ENCODE results near the gene KIFC1. TPM values are rescaled to one million over a fixed set of nuclear protein-coding genes. Genes with fewer than 3 reads are reported as not detected.

KIFC1 gene
- total and polyA plus RNA-seq, 8 donors, result 5.8 to 73.6 (median 36.6) TPM

DNA sequence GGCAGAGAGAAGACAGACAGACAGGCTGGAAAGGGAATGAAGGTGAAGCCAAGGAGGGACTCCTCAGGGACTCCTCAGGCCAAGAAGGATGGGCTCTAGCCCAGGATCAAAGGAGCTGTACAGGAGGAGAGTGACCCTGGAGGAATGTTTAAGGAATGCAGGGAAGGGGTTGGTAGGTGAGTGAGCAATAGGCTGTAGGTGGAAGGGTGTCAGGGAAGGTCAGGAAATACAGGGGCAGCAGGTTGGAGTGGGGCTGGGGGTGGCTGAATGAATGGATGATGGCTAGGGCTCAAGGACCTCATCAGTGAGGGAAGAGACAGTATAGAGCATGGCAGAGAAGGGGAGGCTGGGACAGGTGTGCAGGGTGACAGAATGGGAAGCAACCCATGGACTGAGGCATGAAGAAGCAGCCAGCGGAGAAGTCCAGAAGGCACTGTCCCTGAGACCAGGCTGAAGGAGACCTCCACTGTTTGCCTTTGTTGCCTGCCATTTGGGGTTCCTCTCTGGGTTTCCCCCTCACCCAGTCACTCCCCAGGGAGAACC is 41.4 kb downstream of the KIFC1 start:
- TF ChIP-seq CTCF (IDR thresholded peaks at IDR 0.05), result no peak
- peaks cover 4 to 42% of the 10 kb centered on the region in 2 donors for H3K4me1 ChIP-seq

DNA sequence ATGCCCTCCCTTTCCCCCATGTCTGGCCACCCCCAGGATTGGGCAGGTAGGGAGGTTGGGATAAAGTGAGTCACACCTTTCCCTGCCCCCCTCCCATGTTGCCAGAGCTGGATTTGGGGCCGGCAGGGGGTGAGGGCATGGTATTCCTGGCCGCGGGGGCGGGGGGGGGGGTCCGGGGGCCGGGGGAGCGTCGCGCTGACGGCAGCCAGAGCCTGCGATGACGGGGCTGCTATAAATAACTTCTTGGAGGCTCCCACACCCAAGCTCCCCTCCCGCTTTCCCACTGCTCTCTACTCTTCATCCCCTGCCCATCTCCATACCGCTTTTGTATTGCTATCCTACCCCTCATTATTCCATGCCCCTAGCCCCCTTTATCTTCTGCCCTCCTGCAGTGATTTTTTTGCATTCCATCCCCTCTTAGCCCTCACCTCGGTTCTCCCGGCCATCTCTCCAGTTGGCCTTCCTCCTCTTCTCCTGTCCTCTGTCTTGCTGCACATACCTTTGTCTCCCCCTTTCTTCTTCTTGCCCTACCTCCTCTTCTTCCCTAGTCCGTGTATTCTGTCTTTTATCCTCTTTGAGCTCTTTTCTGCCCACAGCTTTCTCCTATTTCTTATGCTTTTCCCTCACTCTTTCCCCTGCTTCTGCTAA is 42.0 kb downstream of the KIFC1 start:
- no peak overlapping the region for H3K27ac ChIP-seq
- no peak for ATAC-seq

More for the DNA sequence above, 41.4 kb downstream of the KIFC1 start:
- Histone ChIP-seq H3K27me3 (no peaks in the 10 kb centered on the region), H3K36me3 (peaks cover 0 to 30% of the 10 kb centered on the region in 2 donors), H3K4me3 (no peak overlapping the region), H3K27ac (no peak overlapping the region), H3K9me3 (no peaks in the 10 kb centered on the region)
- ATAC-seq, result no peak
- intact Hi-C loops (cut with DNase I), result no loop called here
- no peak for DNase-seq

DNA sequence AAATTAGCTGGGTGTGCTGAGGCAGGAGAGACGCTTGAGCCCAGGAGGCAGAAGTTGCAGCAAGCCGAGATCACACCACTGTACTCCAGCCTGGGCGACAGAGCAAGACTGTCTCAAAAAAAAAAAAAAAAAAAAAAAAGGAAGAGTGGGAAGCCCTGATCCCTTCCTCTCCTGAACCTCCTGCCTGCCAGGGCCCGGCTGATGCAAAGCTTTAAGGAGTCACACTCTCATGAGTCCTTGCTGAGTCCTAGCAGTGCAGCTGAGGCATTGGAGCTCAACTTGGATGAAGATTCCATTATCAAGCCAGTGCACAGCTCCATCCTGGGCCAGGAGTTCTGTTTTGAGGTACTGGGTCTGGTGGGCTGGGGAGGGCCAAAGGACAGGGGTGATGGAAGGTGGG is 43.3 kb downstream of the KIFC1 start:
- no peak for ATAC-seq

More for the DNA sequence above, 42.0 kb downstream of the KIFC1 start:
- Histone ChIP-seq H3K27me3 (no peaks in the 10 kb centered on the region), H3K4me3 (no peak overlapping the region), H3K36me3 (peaks cover 0 to 36% of the 10 kb centered on the region in 2 donors), H3K4me1 (peaks cover 4 to 36% of the 10 kb centered on the region in 2 donors), H3K9me3 (no peaks in the 10 kb centered on the region)
- DNase-seq, result no peak
- intact Hi-C loops (cut with DNase I), result no loop called here
- TF ChIP-seq CTCF (IDR thresholded peaks at IDR 0.05), result no peak

GRCh38 chr6:33437666-33438065 is 46.0 kb downstream of the KIFC1 start:
- peaks cover 0 to 66% of the 10 kb centered on the region in 2 donors for H3K36me3 ChIP-seq
- no peaks in the 10 kb centered on the region for H3K9me3 ChIP-seq
- no peak for ATAC-seq
- H3K4me3 ChIP-seq, result no peak overlapping the region
- intact Hi-C loops (cut with DNase I), result no loop called here
- no peak overlapping the region for H3K27ac ChIP-seq
- H3K4me1 ChIP-seq, result no peaks in the 10 kb centered on the region
- no peaks in the 10 kb centered on the region for H3K27me3 ChIP-seq
- TF ChIP-seq CTCF (IDR thresholded peaks at IDR 0.05), result no peak
- no peak for DNase-seq

More for the DNA sequence above, 43.3 kb downstream of the KIFC1 start:
- no peaks in the 10 kb centered on the region for H3K9me3 ChIP-seq
- no peak for TF ChIP-seq CTCF (IDR thresholded peaks at IDR 0.05)
- DNase-seq, result no peak
- intact Hi-C loops (cut with DNase I), result no loop called here
- H3K4me3 ChIP-seq, result no peak overlapping the region
- H3K36me3 ChIP-seq, result peaks cover 0 to 44% of the 10 kb centered on the region in 2 donors
- H3K27me3 ChIP-seq, result no peaks in the 10 kb centered on the region
- H3K4me1 ChIP-seq, result peaks cover 4 to 23% of the 10 kb centered on the region in 2 donors
- no peak overlapping the region for H3K27ac ChIP-seq

GRCh38 chr6:33438978-33439594 is 47.5 kb downstream of the KIFC1 start:
- intact Hi-C loops (cut with DNase I), result no loop called here
- Histone ChIP-seq H3K27me3 (no peaks in the 10 kb centered on the region), H3K4me1 (no peaks in the 10 kb centered on the region), H3K27ac (no peak overlapping the region), H3K36me3 (peaks cover 0 to 80% of the 10 kb centered on the region in 2 donors), H3K4me3 (no peak overlapping the region), H3K9me3 (no peaks in the 10 kb centered on the region)
- DNase-seq, result no peak
- no peak for TF ChIP-seq CTCF (IDR thresholded peaks at IDR 0.05)
- no peak for ATAC-seq
